SK-N-MC (cell line): ENCODE data around the gene ASPSCR1.

ENCODE experiments used
- EZH2 ChIP-seq: fragments of 200-600 bp; sonication (generic); IDR thresholded peaks from one replicate; pipeline ENCODE4 v1.6.1; 2017; ENCODE audit warnings: antibody characterized with exemption
- FOXP2 ChIP-seq: optimal IDR thresholded peaks from 2 replicates; pipeline ENCODE3; 2011; ENCODE audit warnings: mild to moderate bottlenecking, moderate library complexity; ENCODE audit not compliant: insufficient read depth; ENCODE audit errors: extremely low read length, control extremely low read depth
- POLR2AphosphoS5 ChIP-seq: IDR thresholded peaks from 2 replicates; pipeline ENCODE4 v1.6.1; 2012; ENCODE audit warnings: mild to moderate bottlenecking, low read depth, low read length, borderline replicate concordance

DNA sequence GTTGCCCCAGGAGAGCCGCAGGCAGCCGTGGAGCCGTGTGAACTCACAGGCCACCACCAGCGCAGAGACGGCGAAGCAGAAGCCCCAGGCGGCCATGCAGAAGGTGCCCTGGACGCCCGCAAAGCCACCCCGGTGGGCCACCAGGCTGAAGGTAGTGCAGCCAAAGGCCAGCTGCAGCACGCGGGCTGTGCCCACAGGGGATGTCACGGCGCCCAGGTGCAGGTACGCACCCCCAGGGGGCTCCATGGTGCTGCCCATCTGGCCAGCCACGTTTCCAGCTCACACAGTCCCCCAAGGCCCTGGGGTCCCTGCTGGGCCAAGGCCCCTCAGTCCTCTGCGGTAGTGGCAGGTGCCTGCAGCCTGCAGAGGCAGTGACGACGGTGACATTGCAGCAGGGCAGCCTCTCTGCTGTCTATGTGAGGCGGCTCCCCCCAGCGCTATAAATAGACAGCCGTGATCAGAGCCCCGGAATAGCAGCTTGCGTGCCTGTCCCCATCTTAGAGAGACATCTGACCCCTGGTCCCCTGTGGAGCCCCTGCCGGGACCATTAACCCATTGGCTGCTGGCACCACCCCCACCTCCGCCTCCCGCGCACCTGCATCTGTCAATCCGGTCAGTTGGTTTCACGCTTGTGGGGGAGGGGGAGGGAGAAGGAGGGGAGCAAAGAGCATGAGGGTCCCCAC is 35.8 kb upstream of the ASPSCR1 start:
- TF ChIP-seq EZH2 (no peak), POLR2AphosphoS5 (no peak), FOXP2 (no peak)
